Uterus (tissue), 2 donors: ENCODE data around the gene B4GALNT3.

Source experiments
- CTCF ChIP-seq, 4 experiments: fragments of 200-600 bp in 2 of 4; fragments of 450-650 bp in 2 of 4; sonication (generic) in 2 of 4; IDR thresholded peaks; one replicate each; pipeline ENCODE4 v1.5.1; 2016 to 2019; ENCODE audit warnings: antibody characterized with exemption in 4 of 4, mild to moderate bottlenecking in 2 of 4, moderate library complexity in 1 of 4
- POLR2A ChIP-seq, 2 donors: fragments of 450-650 bp; IDR thresholded peaks; one replicate each; pipeline ENCODE4 v1.6.1; 2016; ENCODE audit warnings: antibody characterized with exemption in 2 of 2, mild to moderate bottlenecking in 1 of 2, moderate library complexity in 1 of 2

- no peak for TF ChIP-seq CTCF (IDR thresholded peaks at IDR 0.05)
- TF ChIP-seq POLR2A (IDR thresholded peaks at IDR 0.05): no peak
These were observed 94.2 kb downstream of the B4GALNT3 start for GRCh38 chr12:554001-554285.
